ENCODE measurements around the gene PCCA. TPM values are rescaled to one million over a fixed set of nuclear protein-coding genes. Genes with fewer than 3 reads are reported as not detected.

The PCCA gene
- total RNA-seq, 1 experiment from 2014 or later: 8.9 TPM

DNA sequence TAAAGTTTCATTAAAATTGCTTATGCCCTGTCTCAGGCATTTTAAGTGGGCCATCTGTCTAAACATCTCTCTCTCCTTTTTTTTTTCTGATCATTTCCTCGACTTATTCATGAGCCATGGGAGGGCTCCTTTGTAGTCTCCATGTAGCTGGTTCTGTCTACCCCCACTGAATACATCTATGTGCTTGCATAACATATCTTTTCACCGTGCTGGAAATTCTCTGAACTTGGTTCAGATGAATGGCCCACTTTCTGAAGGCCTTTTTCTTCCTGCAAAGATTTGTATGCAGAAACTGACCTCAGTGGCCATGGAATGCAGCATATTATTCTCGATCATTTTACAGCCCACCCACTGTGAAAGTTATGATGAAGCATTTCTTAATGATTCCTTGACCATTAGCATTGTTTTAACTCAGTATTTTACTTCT, 274.4 kb downstream of the PCCA start:
- no peak for DNase-seq
- Mint-ChIP-seq H3K9me3 (ENCODE audit: low read depth, unreplicated experiment) (no peaks in the 10 kb centered on the region), H3K36me3 (ENCODE audit: insufficient read depth, unreplicated experiment) (no peaks in the 10 kb centered on the region), H3K27ac (ENCODE audit: unreplicated experiment) (no peak overlapping the region), H3K4me1 (ENCODE audit: low read depth, unreplicated experiment) (peaks cover 8% of the 10 kb centered on the region), H3K4me3 (ENCODE audit: low read depth, unreplicated experiment) (no peak overlapping the region), H3K27me3 (ENCODE audit: unreplicated experiment) (no peaks in the 10 kb centered on the region)
- CTCF ChIA-PET: no interaction called here
- TF ChIP-seq, protein P1, sequence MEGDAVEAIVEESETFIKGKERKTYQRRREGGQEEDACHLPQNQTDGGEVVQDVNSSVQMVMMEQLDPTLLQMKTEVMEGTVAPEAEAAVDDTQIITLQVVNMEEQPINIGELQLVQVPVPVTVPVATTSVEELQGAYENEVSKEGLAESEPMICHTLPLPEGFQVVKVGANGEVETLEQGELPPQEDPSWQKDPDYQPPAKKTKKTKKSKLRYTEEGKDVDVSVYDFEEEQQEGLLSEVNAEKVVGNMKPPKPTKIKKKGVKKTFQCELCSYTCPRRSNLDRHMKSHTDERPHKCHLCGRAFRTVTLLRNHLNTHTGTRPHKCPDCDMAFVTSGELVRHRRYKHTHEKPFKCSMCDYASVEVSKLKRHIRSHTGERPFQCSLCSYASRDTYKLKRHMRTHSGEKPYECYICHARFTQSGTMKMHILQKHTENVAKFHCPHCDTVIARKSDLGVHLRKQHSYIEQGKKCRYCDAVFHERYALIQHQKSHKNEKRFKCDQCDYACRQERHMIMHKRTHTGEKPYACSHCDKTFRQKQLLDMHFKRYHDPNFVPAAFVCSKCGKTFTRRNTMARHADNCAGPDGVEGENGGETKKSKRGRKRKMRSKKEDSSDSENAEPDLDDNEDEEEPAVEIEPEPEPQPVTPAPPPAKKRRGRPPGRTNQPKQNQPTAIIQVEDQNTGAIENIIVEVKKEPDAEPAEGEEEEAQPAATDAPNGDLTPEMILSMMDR (IDR thresholded peaks at IDR 0.05; ENCODE audit: unreplicated experiment): no peak
- no TSS peak for BruUV-seq (replicated peaks)
- intact Hi-C loops (cut with micrococcal nuclease; ENCODE audit: unreplicated experiment): no loop called here

DNA sequence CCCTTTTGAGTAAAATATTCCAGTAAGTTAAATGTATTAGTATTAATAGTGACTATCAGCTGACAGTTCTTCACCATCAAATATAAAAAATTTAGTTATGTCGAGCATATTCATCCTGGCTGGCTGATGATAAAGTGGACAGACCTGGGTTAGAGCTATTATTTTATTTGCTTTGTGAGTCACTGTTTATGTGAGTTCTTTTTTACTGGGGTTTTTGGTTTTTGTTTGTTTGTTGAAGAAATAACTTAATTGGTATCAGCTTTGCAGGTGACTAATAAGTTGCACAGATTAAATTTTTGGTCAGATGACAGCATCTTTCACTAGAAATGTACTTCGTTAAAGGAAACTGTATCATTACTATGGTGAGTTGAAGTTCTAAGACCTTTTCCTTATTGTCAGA, 275.0 kb downstream of the PCCA start:
- TF ChIP-seq, protein P1 (IDR thresholded peaks at IDR 0.05; ENCODE audit: unreplicated experiment): no peak
- H3K4me3 Mint-ChIP-seq (ENCODE audit: low read depth, unreplicated experiment): no peak overlapping the region
- H3K27me3 Mint-ChIP-seq (ENCODE audit: unreplicated experiment): no peaks in the 10 kb centered on the region
- H3K9me3 Mint-ChIP-seq (ENCODE audit: low read depth, unreplicated experiment): no peaks in the 10 kb centered on the region
- peaks cover 8% of the 10 kb centered on the region for H3K4me1 Mint-ChIP-seq (ENCODE audit: low read depth, unreplicated experiment)
- CTCF ChIA-PET: interaction anchor here (1.1 kb wide), 1 partner anchor 151 kb away, joined by 4 read pairs; no protein-coding TSS in a partner anchor
- DNase-seq: no peak
- BruUV-seq (replicated peaks): no TSS peak
- intact Hi-C loops (cut with micrococcal nuclease; ENCODE audit: unreplicated experiment): no loop called here
- no peaks in the 10 kb centered on the region for H3K36me3 Mint-ChIP-seq (ENCODE audit: insufficient read depth, unreplicated experiment)
- no peak overlapping the region for H3K27ac Mint-ChIP-seq (ENCODE audit: unreplicated experiment)

DNA sequence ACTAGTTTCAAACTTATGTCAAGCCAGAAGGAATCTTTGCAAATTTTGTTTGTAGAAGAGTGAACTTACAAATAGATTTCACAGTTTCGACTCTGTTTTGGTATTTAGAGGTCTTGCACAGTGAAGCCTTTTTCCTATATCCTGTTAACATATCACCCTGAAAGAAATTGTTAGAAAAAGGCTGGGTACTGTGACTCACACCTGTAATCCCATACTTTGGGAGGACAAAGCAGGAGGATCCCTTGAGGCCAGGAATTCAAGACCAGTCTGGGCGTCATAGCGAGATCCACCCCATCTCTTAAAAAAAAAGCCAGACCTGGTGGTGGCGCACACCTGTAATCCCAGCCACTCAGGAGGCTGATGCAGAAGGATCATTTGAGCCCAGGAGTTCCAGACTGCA, 275.7 kb downstream of the PCCA start:
- H3K36me3 Mint-ChIP-seq (ENCODE audit: insufficient read depth, unreplicated experiment): no peaks in the 10 kb centered on the region
- no peak overlapping the region for H3K27ac Mint-ChIP-seq (ENCODE audit: unreplicated experiment)
- H3K4me1 Mint-ChIP-seq (ENCODE audit: low read depth, unreplicated experiment): peaks cover 8% of the 10 kb centered on the region
- TF ChIP-seq, protein P1 (IDR thresholded peaks at IDR 0.05; ENCODE audit: unreplicated experiment): no peak
- CTCF ChIA-PET: interaction anchor here (1.1 kb wide), 1 partner anchor 150 kb away, joined by 4 read pairs; no protein-coding TSS in a partner anchor
- BruUV-seq (replicated peaks): no TSS peak
- no peaks in the 10 kb centered on the region for H3K9me3 Mint-ChIP-seq (ENCODE audit: low read depth, unreplicated experiment)
- DNase-seq: no peak
- H3K4me3 Mint-ChIP-seq (ENCODE audit: low read depth, unreplicated experiment): no peak overlapping the region
- H3K27me3 Mint-ChIP-seq (ENCODE audit: unreplicated experiment): no peaks in the 10 kb centered on the region
- intact Hi-C loops (cut with micrococcal nuclease; ENCODE audit: unreplicated experiment): no loop called here

DNA sequence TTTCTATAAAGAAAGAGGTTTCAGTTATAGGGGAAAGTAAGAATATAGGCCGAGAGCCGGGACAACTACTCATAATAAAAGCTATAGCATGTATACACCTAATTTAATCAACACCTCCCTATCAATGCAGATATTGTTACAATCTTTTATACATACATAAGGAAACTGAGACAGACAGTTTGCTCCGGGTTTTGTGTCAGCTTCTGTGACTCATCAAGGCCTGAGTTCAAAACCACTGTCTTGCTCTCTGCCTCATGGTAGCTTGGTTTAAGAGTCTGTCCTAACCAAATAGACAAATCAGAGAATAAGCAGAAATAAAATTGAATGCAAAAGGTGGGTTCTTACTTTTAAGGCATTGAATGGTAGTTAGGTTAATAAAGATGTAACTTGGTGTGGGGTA, 276.8 kb downstream of the PCCA start:
- Mint-ChIP-seq H3K27me3 (ENCODE audit: unreplicated experiment) (no peaks in the 10 kb centered on the region), H3K9me3 (ENCODE audit: low read depth, unreplicated experiment) (no peaks in the 10 kb centered on the region), H3K4me1 (ENCODE audit: low read depth, unreplicated experiment) (peaks cover 8% of the 10 kb centered on the region), H3K36me3 (ENCODE audit: insufficient read depth, unreplicated experiment) (no peaks in the 10 kb centered on the region), H3K4me3 (ENCODE audit: low read depth, unreplicated experiment) (no peak overlapping the region), H3K27ac (ENCODE audit: unreplicated experiment) (no peak overlapping the region)
- TF ChIP-seq, protein P1 (IDR thresholded peaks at IDR 0.05; ENCODE audit: unreplicated experiment): no peak
- intact Hi-C loops (cut with micrococcal nuclease; ENCODE audit: unreplicated experiment): no loop called here
- CTCF ChIA-PET: no interaction called here
- no TSS peak for BruUV-seq (replicated peaks)
- no peak for DNase-seq
